Osteocyte (in vitro differentiated cells): Measurements from ENCODE around the gene AFF3. TPM values are rescaled to one million over a fixed set of nuclear protein-coding genes. Genes with fewer than 3 reads are reported as not detected.

Source experiments
- DNase-seq: peaks from one replicate; pipeline ENCODE4 v3.0.0; 2021; ENCODE audit warnings: mixed read lengths; ENCODE audit not compliant: unreplicated experiment; ENCODE audit errors: extremely low spot score
- H3K27ac Mint-ChIP-seq: one replicate; pipeline ENCODE4 v1.8.0; 2021; ENCODE audit warnings: mild to moderate bottlenecking, mixed read lengths; ENCODE audit not compliant: unreplicated experiment
- H3K27me3 Mint-ChIP-seq: one replicate; pipeline ENCODE4 v1.8.0; 2021; ENCODE audit warnings: mixed read lengths; ENCODE audit not compliant: unreplicated experiment
- H3K36me3 Mint-ChIP-seq: one replicate; pipeline ENCODE4 v1.8.0; 2021; ENCODE audit warnings: mixed read lengths; ENCODE audit not compliant: unreplicated experiment
- H3K4me1 Mint-ChIP-seq: one replicate; pipeline ENCODE4 v1.8.0; 2021; ENCODE audit warnings: mixed read lengths; ENCODE audit not compliant: unreplicated experiment
- H3K4me3 Mint-ChIP-seq: one replicate; pipeline ENCODE4 v1.8.0; 2021; ENCODE audit warnings: mild to moderate bottlenecking, moderate library complexity, mixed read lengths; ENCODE audit not compliant: unreplicated experiment
- H3K9me3 Mint-ChIP-seq: one replicate; pipeline ENCODE4 v1.8.0; 2021; ENCODE audit warnings: mixed read lengths; ENCODE audit not compliant: unreplicated experiment
- CTCF ChIP-seq: fragments of 200-600 bp; sonication (generic); IDR thresholded peaks from 2 replicates; pipeline ENCODE4 v1.5.0; 2021; ENCODE audit warnings: antibody characterized with exemption, mild to moderate bottlenecking, moderate library complexity
- total RNA-seq: library from RNA; stranded (reverse); gene quantifications from 2 replicates; pipeline ENCODE4 v1.2.1, GENCODE V29; 2021

AFF3 gene
- total RNA-seq, 1 donor from 2014 or later: 248 TPM

DNA sequence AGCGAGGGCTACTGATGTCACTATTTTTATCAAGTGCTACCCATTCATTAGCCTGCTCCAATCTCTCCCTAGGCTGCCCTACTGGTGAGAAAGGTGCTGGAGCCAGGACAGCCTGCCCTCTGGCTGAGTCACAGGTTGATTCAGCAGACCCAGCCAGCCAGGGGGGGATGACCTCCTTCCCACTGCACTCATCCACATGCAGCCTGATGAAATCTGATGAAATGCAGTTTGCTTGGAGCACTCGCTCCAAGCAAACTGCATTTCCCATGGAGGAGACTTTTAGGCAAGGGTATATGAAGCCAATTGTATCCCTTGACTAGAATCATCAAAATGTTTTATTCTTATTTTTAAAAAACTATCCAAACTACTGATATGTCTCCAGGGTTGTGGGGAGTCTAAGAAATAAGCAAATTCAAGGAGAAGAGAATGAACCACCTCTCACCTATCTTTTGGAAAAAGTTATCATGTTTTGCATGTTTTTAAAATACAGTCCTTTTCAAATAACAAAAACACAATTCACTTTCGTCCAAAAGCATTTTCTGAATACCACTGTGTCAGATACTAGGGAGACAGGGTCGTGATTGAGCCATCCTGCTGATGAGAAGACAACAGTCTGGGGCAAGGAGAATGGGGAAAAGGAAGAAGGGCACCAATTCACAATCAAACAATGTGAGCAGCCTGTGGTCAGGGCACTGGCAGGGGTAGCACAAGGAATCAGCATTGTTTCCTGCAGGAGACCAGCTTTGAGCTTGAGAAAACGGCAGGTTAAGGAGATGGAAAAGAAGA, 128.3 kb downstream of the AFF3 start:
- H3K4me3 Mint-ChIP-seq: peak overlapping the region; percentile 16
- no peaks in the 10 kb centered on the region for H3K27me3 Mint-ChIP-seq
- no peak overlapping the region for H3K27ac Mint-ChIP-seq
- H3K36me3 Mint-ChIP-seq: peaks cover 15% of the 10 kb centered on the region
- DNase-seq: peak; percentile 94
- TF ChIP-seq CTCF: peak; percentile 29
- no peaks in the 10 kb centered on the region for H3K9me3 Mint-ChIP-seq
- peaks cover 61% of the 10 kb centered on the region for H3K4me1 Mint-ChIP-seq

DNA sequence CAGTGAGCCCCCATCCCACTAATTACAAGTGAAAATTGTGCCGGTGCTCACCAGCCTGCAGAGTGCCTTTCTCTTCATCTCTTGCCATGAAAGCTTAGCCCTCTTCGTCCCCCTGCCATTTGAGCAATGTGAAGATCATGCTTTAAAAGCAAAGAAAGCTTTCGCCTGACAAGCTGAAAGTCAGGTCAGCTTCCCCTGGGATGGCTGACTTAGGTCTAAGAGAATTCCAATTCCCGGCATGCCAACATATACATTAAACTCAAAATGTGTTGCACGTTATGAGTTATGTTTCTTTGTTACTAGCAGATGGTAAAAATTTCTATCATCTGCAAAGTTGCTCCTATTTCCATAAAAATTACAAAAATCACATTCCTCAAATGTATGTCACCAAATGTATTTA, 129.8 kb downstream of the AFF3 start:
- no peak for TF ChIP-seq CTCF
- H3K9me3 Mint-ChIP-seq: no peaks in the 10 kb centered on the region
- H3K27ac Mint-ChIP-seq: no peak overlapping the region
- H3K36me3 Mint-ChIP-seq: peaks cover 30% of the 10 kb centered on the region
- H3K4me1 Mint-ChIP-seq: peaks cover 76% of the 10 kb centered on the region
- no peaks in the 10 kb centered on the region for H3K27me3 Mint-ChIP-seq
- H3K4me3 Mint-ChIP-seq: peak overlapping the region; percentile 73
- DNase-seq: no peak

GRCh38 chr2:100011272-100011731, 131.1 kb downstream of the AFF3 start:
- peak overlapping the region; percentile 73 for H3K4me3 Mint-ChIP-seq
- peaks cover 83% of the 10 kb centered on the region for H3K4me1 Mint-ChIP-seq
- no peaks in the 10 kb centered on the region for H3K27me3 Mint-ChIP-seq
- no peak for TF ChIP-seq CTCF
- no peak overlapping the region for H3K27ac Mint-ChIP-seq
- H3K9me3 Mint-ChIP-seq: no peaks in the 10 kb centered on the region
- peaks cover 42% of the 10 kb centered on the region for H3K36me3 Mint-ChIP-seq
- peak; percentile 87 for DNase-seq

DNA sequence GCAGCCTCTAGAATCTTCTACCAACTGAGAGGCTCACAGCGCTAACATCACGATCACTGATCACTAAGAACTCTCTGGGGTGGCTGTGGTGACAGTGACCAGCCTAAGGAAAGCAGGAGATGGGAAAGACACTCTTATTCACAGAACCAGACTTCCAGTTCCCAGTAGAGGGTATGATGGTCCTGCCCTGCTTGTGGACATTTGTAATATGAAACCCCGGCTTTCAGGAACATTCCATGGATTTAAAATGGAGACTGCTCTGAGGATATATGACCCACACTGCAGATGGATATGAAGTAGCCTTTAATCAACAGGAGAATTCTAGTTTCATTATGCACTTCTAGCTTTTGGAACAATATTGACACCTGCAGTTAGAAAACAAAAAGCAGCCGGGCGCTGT, 131.8 kb downstream of the AFF3 start:
- TF ChIP-seq CTCF: no peak
- H3K27ac Mint-ChIP-seq: no peak overlapping the region
- peaks cover 47% of the 10 kb centered on the region for H3K36me3 Mint-ChIP-seq
- peaks cover 86% of the 10 kb centered on the region for H3K4me1 Mint-ChIP-seq
- no peaks in the 10 kb centered on the region for H3K9me3 Mint-ChIP-seq
- no peak overlapping the region for H3K4me3 Mint-ChIP-seq
- no peak for DNase-seq
- H3K27me3 Mint-ChIP-seq: no peaks in the 10 kb centered on the region

DNA sequence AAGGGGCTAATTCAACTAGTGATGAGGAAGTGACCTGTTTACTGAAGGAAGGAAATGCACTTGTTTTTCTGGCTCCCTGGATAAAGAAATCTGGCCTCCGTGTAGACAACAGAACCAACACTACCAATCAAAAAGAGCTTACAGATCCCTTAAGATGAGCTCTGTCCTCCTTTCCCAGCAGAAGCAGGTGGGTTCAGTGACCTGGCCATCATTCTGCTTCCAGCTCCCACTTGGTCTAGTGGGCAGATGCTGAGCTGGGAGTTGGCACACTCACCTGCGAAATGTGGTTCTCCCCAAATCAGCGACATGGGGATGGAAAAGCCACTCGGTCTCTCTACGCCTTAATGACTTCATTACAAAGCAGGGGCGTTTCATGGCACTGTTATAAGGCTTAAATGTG, 132.6 kb downstream of the AFF3 start:
- Mint-ChIP-seq H3K36me3 (peaks cover 51% of the 10 kb centered on the region), H3K27ac (no peak overlapping the region), H3K27me3 (no peaks in the 10 kb centered on the region), H3K4me3 (peak overlapping the region; percentile 46), H3K9me3 (no peaks in the 10 kb centered on the region), H3K4me1 (peaks cover 90% of the 10 kb centered on the region)
- TF ChIP-seq CTCF: no peak
- no peak for DNase-seq
